ENCODE measurements around the gene RUSC2. TPM values are rescaled to one million over a fixed set of nuclear protein-coding genes. Genes with fewer than 3 reads are reported as not detected.

Gene RUSC2
- total RNA-seq, 5 donors from 2014 or later (not counting 1 experiment from before 2014, with no cell fraction given): 0.16 to 3.1 (median 1.2) TPM

GRCh38 chr9:35518981-35519679, 29.2 kb downstream of the RUSC2 start:
- no peaks in the 10 kb centered on the region for H3K36me3 Mint-ChIP-seq
- Histone ChIP-seq H3K4me1 (ENCODE audit: control insufficient read depth in 1 of 2, extremely low read depth in 1 of 2, insufficient read depth in 2 of 2, low read length in 2 of 2) (no peaks in the 10 kb centered on the region), H3K9me3 (no peaks in the 10 kb centered on the region), H3K36me3 (ENCODE audit: control insufficient read depth in 2 of 2, extremely low read depth in 1 of 2, insufficient read depth in 1 of 2, low read length in 1 of 2) (no peaks in the 10 kb centered on the region), H3K27ac (ENCODE audit: low read length) (no peak overlapping the region), H3K4me3 (ENCODE audit: control insufficient read depth in 1 of 2, extremely low read depth in 1 of 2, low read length in 1 of 2) (no peak overlapping the region), H3K27me3 (replicated peaks in 1 of 2; ENCODE audit: control insufficient read depth in 2 of 2, extremely low read depth in 1 of 2, insufficient read depth in 2 of 2, low read length in 1 of 2) (no peaks in the 10 kb centered on the region)
- H3K4me1 Mint-ChIP-seq: no peaks in the 10 kb centered on the region
- DNase-seq (no peak), ATAC-seq (replicated peaks in 1 of 4) (no peak)
- no peak overlapping the region for H3K27ac Mint-ChIP-seq
- H3K27me3 Mint-ChIP-seq: peaks cover 3% of the 10 kb centered on the region in 2 donors
- POLR2A ChIA-PET: no interaction called here
- CTCF ChIA-PET: no interaction called here
- H3K9me3 Mint-ChIP-seq: no peaks in the 10 kb centered on the region
- 89% methylated on average over 3 of the region's 5 CpGs for WGBS (ENCODE audit: insufficient coverage)
- no peak overlapping the region for H3K4me3 Mint-ChIP-seq

- CTCF ChIA-PET: no interaction called here
- Histone ChIP-seq H3K36me3 (ENCODE audit: control insufficient read depth in 2 of 2, extremely low read depth in 1 of 2, insufficient read depth in 1 of 2, low read length in 1 of 2) (no peaks in the 10 kb centered on the region), H3K27ac (ENCODE audit: low read length) (no peak overlapping the region), H3K27me3 (replicated peaks in 1 of 2; ENCODE audit: control insufficient read depth in 2 of 2, extremely low read depth in 1 of 2, insufficient read depth in 2 of 2, low read length in 1 of 2) (no peaks in the 10 kb centered on the region), H3K9me3 (no peaks in the 10 kb centered on the region), H3K4me1 (ENCODE audit: control insufficient read depth in 1 of 2, extremely low read depth in 1 of 2, insufficient read depth in 2 of 2, low read length in 2 of 2) (no peaks in the 10 kb centered on the region), H3K4me3 (ENCODE audit: control insufficient read depth in 1 of 2, extremely low read depth in 1 of 2, low read length in 1 of 2) (no peak overlapping the region)
- no peaks in the 10 kb centered on the region for H3K4me1 Mint-ChIP-seq
- DNase-seq: no peak
- no peak overlapping the region for H3K4me3 Mint-ChIP-seq
- WGBS (ENCODE audit: insufficient coverage): 71% methylated on average over 1 of the region's 1 CpG
- H3K36me3 Mint-ChIP-seq: no peaks in the 10 kb centered on the region
- no peak overlapping the region for H3K27ac Mint-ChIP-seq
- H3K9me3 Mint-ChIP-seq: no peaks in the 10 kb centered on the region
- H3K27me3 Mint-ChIP-seq: no peaks in the 10 kb centered on the region
- POLR2A ChIA-PET: no interaction called here
- ATAC-seq (replicated peaks in 1 of 4): no peak
Measured at GRCh38 chr9:35519692-35520363, 29.9 kb downstream of the RUSC2 start.

GRCh38 chr9:35520364-35520710, 30.4 kb downstream of the RUSC2 start:
- ATAC-seq (replicated peaks in 1 of 4) (no peak), DNase-seq (no peak)
- H3K27me3 ChIP-seq (replicated peaks in 1 of 2; ENCODE audit: control insufficient read depth in 2 of 2, extremely low read depth in 1 of 2, insufficient read depth in 2 of 2, low read length in 1 of 2): no peaks in the 10 kb centered on the region
- H3K9me3 Mint-ChIP-seq: no peaks in the 10 kb centered on the region
- no peaks in the 10 kb centered on the region for H3K9me3 ChIP-seq
- H3K27ac Mint-ChIP-seq: no peak overlapping the region
- no peaks in the 10 kb centered on the region for H3K4me1 ChIP-seq (ENCODE audit: control insufficient read depth in 1 of 2, extremely low read depth in 1 of 2, insufficient read depth in 2 of 2, low read length in 2 of 2)
- H3K4me1 Mint-ChIP-seq: no peaks in the 10 kb centered on the region
- H3K36me3 Mint-ChIP-seq: no peaks in the 10 kb centered on the region
- no peak overlapping the region for H3K4me3 Mint-ChIP-seq
- H3K27ac ChIP-seq (ENCODE audit: low read length): no peak overlapping the region
- no peak overlapping the region for H3K4me3 ChIP-seq (ENCODE audit: control insufficient read depth in 1 of 2, extremely low read depth in 1 of 2, low read length in 1 of 2)
- no CpG with 5 or more reads among the region's 1 CpG for WGBS (ENCODE audit: insufficient coverage)
- CTCF ChIA-PET: no interaction called here
- H3K27me3 Mint-ChIP-seq: no peaks in the 10 kb centered on the region
- POLR2A ChIA-PET: no interaction called here
- H3K36me3 ChIP-seq (ENCODE audit: control insufficient read depth in 2 of 2, extremely low read depth in 1 of 2, insufficient read depth in 1 of 2, low read length in 1 of 2): no peaks in the 10 kb centered on the region

GRCh38 chr9:35521708-35522107, 31.8 kb downstream of the RUSC2 start:
- Mint-ChIP-seq H3K4me3 (no peak overlapping the region), H3K4me1 (peaks cover 0 to 1% (median 0%) of the 10 kb centered on the region in 3 donors), H3K27me3 (no peaks in the 10 kb centered on the region), H3K9me3 (no peaks in the 10 kb centered on the region), H3K27ac (no peak overlapping the region), H3K36me3 (no peaks in the 10 kb centered on the region)
- no peaks in the 10 kb centered on the region for H3K9me3 ChIP-seq
- H3K4me3 ChIP-seq (ENCODE audit: control insufficient read depth in 1 of 2, extremely low read depth in 1 of 2, low read length in 1 of 2): no peak overlapping the region
- CTCF ChIA-PET: interaction anchor here in 1 of 2 donors (0.6 kb wide), 1 partner anchor 31 kb away, joined by 3 read pairs; no protein-coding TSS in a partner anchor
- ATAC-seq (replicated peaks in 1 of 4): no peak
- POLR2A ChIA-PET: no interaction called here
- H3K4me1 ChIP-seq (ENCODE audit: control insufficient read depth in 1 of 2, extremely low read depth in 1 of 2, insufficient read depth in 2 of 2, low read length in 2 of 2): no peaks in the 10 kb centered on the region
- no peak for DNase-seq
- WGBS (ENCODE audit: insufficient coverage): 79% methylated on average over 2 of the region's 2 CpGs
- H3K27ac ChIP-seq (ENCODE audit: low read length): no peak overlapping the region
- no peaks in the 10 kb centered on the region for H3K27me3 ChIP-seq (replicated peaks in 1 of 2; ENCODE audit: control insufficient read depth in 2 of 2, extremely low read depth in 1 of 2, insufficient read depth in 2 of 2, low read length in 1 of 2)
- no peaks in the 10 kb centered on the region for H3K36me3 ChIP-seq (ENCODE audit: control insufficient read depth in 2 of 2, extremely low read depth in 1 of 2, insufficient read depth in 1 of 2, low read length in 1 of 2)

- Mint-ChIP-seq H3K4me1 (peaks cover 0 to 2% (median 1%) of the 10 kb centered on the region in 3 donors), H3K4me3 (no peak overlapping the region), H3K27me3 (no peaks in the 10 kb centered on the region), H3K36me3 (no peaks in the 10 kb centered on the region), H3K27ac (no peak overlapping the region), H3K9me3 (no peaks in the 10 kb centered on the region)
- no peak overlapping the region for H3K4me3 ChIP-seq (ENCODE audit: control insufficient read depth in 1 of 2, extremely low read depth in 1 of 2, low read length in 1 of 2)
- no peaks in the 10 kb centered on the region for H3K9me3 ChIP-seq
- ChIA-PET CTCF (interaction anchor here in 1 of 2 donors (0.6 kb wide), 1 partner anchor 32 kb away, joined by 3 read pairs; no protein-coding TSS in a partner anchor), POLR2A (no interaction called here)
- H3K27me3 ChIP-seq (replicated peaks in 1 of 2; ENCODE audit: control insufficient read depth in 2 of 2, extremely low read depth in 1 of 2, insufficient read depth in 2 of 2, low read length in 1 of 2): no peaks in the 10 kb centered on the region
- no peaks in the 10 kb centered on the region for H3K4me1 ChIP-seq (ENCODE audit: control insufficient read depth in 1 of 2, extremely low read depth in 1 of 2, insufficient read depth in 2 of 2, low read length in 2 of 2)
- no peak for ATAC-seq (replicated peaks in 1 of 4)
- DNase-seq: no peak
- H3K27ac ChIP-seq (ENCODE audit: low read length): no peak overlapping the region
- no peaks in the 10 kb centered on the region for H3K36me3 ChIP-seq (ENCODE audit: control insufficient read depth in 2 of 2, extremely low read depth in 1 of 2, insufficient read depth in 1 of 2, low read length in 1 of 2)
Measured at GRCh38 chr9:35522187-35522586, 32.3 kb downstream of the RUSC2 start.

DNA sequence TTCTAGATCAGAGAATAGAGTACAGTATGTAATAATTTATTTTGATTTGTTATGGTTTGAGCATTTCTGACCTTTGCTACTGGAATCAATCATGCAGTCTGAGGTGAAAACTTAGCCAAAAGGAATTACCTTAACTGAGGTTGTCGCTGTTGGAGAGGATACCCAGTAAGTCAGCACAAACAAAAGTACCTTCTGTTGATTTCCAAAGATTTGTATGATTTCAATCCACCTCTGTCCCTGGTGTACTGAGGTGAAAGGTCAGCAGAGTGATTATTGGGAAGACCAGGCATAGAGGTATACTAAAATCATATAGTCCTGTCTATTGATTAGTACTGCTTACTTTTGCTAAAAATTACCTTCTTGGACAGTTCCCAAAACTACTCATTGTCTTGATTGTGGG, 32.8 kb downstream of the RUSC2 start:
- H3K36me3 Mint-ChIP-seq: no peaks in the 10 kb centered on the region
- Histone ChIP-seq H3K4me1 (ENCODE audit: control insufficient read depth in 1 of 2, extremely low read depth in 1 of 2, insufficient read depth in 2 of 2, low read length in 2 of 2) (no peaks in the 10 kb centered on the region), H3K36me3 (ENCODE audit: control insufficient read depth in 2 of 2, extremely low read depth in 1 of 2, insufficient read depth in 1 of 2, low read length in 1 of 2) (no peaks in the 10 kb centered on the region), H3K27ac (ENCODE audit: low read length) (no peak overlapping the region), H3K27me3 (replicated peaks in 1 of 2; ENCODE audit: control insufficient read depth in 2 of 2, extremely low read depth in 1 of 2, insufficient read depth in 2 of 2, low read length in 1 of 2) (no peaks in the 10 kb centered on the region), H3K4me3 (ENCODE audit: control insufficient read depth in 1 of 2, extremely low read depth in 1 of 2, low read length in 1 of 2) (no peak overlapping the region), H3K9me3 (no peaks in the 10 kb centered on the region)
- H3K27me3 Mint-ChIP-seq: no peaks in the 10 kb centered on the region
- ChIA-PET CTCF (no interaction called here), POLR2A (no interaction called here)
- ATAC-seq (replicated peaks in 1 of 4) (no peak), DNase-seq (no peak)
- no CpG with 5 or more reads among the region's 1 CpG for WGBS (ENCODE audit: insufficient coverage)
- no peak overlapping the region for H3K4me3 Mint-ChIP-seq
- no peak overlapping the region for H3K27ac Mint-ChIP-seq
- no peaks in the 10 kb centered on the region for H3K9me3 Mint-ChIP-seq
- H3K4me1 Mint-ChIP-seq: peaks cover 0 to 2% (median 1%) of the 10 kb centered on the region in 3 donors
